Upper lobe of left lung (tissue), 6 donors: ENCODE results near the gene NET1. TPM values are rescaled to one million over a fixed set of nuclear protein-coding genes. Genes with fewer than 3 reads are reported as not detected.

Experiments
- ATAC-seq, 2 donors: fragments of 200-7000 bp; cut with Tn5 transposase; one replicate each; pipeline ENCODE4 v1.9.1; 2022; ENCODE audit warnings: mild to moderate bottlenecking in 2 of 2, moderate library complexity in 2 of 2; ENCODE audit not compliant: low FRiP score in 2 of 2
- DNase-seq, 2 donors: peaks; one replicate each; pipeline ENCODE4 v3.0.0-alpha.2; 2019 to 2020
- H3K27ac ChIP-seq, 4 donors: fragments of 200-600 bp; sonication (generic); one replicate each; pipeline ENCODE4 v1.5.1; 2016 to 2019
- H3K27me3 ChIP-seq, 4 donors: fragments of 200-600 bp; sonication (generic); one replicate each; pipeline ENCODE4 v1.5.1; 2017 to 2019
- H3K36me3 ChIP-seq, 4 donors: fragments of 200-600 bp; sonication (generic); one replicate each; pipeline ENCODE4 v1.5.1; 2016 to 2019
- H3K4me1 ChIP-seq, 4 donors: fragments of 200-600 bp; sonication (generic); one replicate each; pipeline ENCODE4 v1.5.1; 2018 to 2019
- H3K4me3 ChIP-seq, 4 donors: fragments of 200-600 bp; sonication (generic); one replicate each; pipeline ENCODE4 v1.5.1; 2017 to 2019; ENCODE audit warnings: mild to moderate bottlenecking in 2 of 4, moderate library complexity in 1 of 4
- H3K9me3 ChIP-seq, 4 donors: fragments of 200-600 bp; sonication (generic); one replicate each; pipeline ENCODE4 v1.5.1; 2018 to 2019
- CTCF ChIP-seq, 6 experiments: fragments of 450-650 bp in 4 of 6; fragments of 200-600 bp in 2 of 6; sonication (generic) in 2 of 6; IDR thresholded peaks; one replicate each; pipeline ENCODE4 v1.5.1; 2016 to 2019; ENCODE audit warnings: antibody characterized with exemption in 6 of 6
- EP300 ChIP-seq, 4 donors: sonication (generic); formaldehyde crosslinking; IDR thresholded peaks; one replicate each; pipeline ENCODE4 v1.5.1; 2017; ENCODE audit warnings: antibody characterized with exemption in 4 of 4, control low read depth in 2 of 4
- POLR2A ChIP-seq, 4 donors: fragments of 450-650 bp; IDR thresholded peaks; one replicate each; pipeline ENCODE4 v1.5.1; 2016 to 2017; ENCODE audit warnings: antibody characterized with exemption in 4 of 4, mild to moderate bottlenecking in 2 of 4
- POLR2AphosphoS5 ChIP-seq, 2 donors: sonication (generic); formaldehyde crosslinking; IDR thresholded peaks; one replicate each; pipeline ENCODE4 v1.5.1; 2017; ENCODE audit warnings: antibody characterized with exemption in 2 of 2
- WGBS, 2 donors: methylation state at CpG; one replicate each; pipeline ENCODE4 v1.1.5; 2017 to 2018; 5-methylcytosine and 5-hydroxymethylcytosine counted together
- total RNA-seq, 6 donors: library from RNA; depleted of rRNA in 4 of 6; stranded (reverse); fragments of >200 nt in 4 of 6; gene quantifications; one replicate each; pipeline versions ENCODE4 v1.1.0 to v1.2.1, GENCODE V29; 2016 to 2021
- donor health status: DM: no; HTN: no; CAD: no; lungs with moderate emphysema.
- donor health status: DM: no; HTN: yes; CAD: no; lungs with severe emphysema.

The NET1 gene
- total RNA-seq, 6 donors from 2014 or later: 24.1 to 85.0 (median 47.2) TPM

DNA sequence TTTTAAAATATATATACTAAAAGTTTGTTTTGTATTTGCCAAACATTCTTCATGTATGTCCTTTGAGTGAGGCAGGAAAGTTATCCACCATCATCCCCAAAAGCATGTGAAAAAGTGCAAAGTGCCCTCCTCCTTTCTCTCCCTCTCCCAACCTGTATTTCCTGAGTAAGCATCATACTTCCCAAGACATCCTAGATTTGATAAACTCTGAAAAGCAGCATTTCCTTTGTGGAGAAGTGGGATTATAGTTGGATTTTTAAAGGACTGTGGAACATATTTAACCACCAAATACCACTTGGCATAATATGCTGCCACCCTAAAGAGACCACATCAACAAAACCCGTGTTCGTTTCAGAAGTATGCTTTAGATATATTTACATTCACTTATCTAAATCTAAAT, 36.9 kb downstream of the NET1 start:
- Histone ChIP-seq H3K4me3 (peak overlapping the region in 3 of 4 donors; percentile 39 to 51 (median 49)), H3K27ac (peak overlapping the region in 2 of 4 donors; percentile 0 to 44), H3K27me3 (no peaks in the 10 kb centered on the region), H3K4me1 (peaks cover 3 to 17% (median 7%) of the 10 kb centered on the region in 4 donors), H3K9me3 (no peaks in the 10 kb centered on the region), H3K36me3 (peaks cover 10 to 18% (median 14%) of the 10 kb centered on the region in 4 donors)
- 40 to 42% methylated on average over 2 of the region's 2 CpGs for WGBS, 2 donors
- no peak for DNase-seq
- ATAC-seq: no peak
- TF ChIP-seq POLR2A (IDR thresholded peaks at IDR 0.05) (no peak), EP300 (IDR thresholded peaks at IDR 0.05) (no peak), CTCF (IDR thresholded peaks at IDR 0.05) (no peak), POLR2AphosphoS5 (IDR thresholded peaks at IDR 0.05) (no peak)

GRCh38 chr10:5449823-5450222, 37.5 kb downstream of the NET1 start:
- DNase-seq (no peak), ATAC-seq (peak in 1 of 2 donors; percentile 79)
- no peak for TF ChIP-seq POLR2A (IDR thresholded peaks at IDR 0.05)
- TF ChIP-seq POLR2AphosphoS5 (IDR thresholded peaks at IDR 0.05): no peak
- TF ChIP-seq CTCF (IDR thresholded peaks at IDR 0.05): peak in 1 of 6 experiments; percentile 32
- no peak for TF ChIP-seq EP300 (IDR thresholded peaks at IDR 0.05)
- H3K4me3 ChIP-seq: peak overlapping the region in 3 of 4 donors; percentile 39 to 51 (median 49)
- peaks cover 3 to 17% (median 7%) of the 10 kb centered on the region in 4 donors for H3K4me1 ChIP-seq
- no peaks in the 10 kb centered on the region for H3K27me3 ChIP-seq
- no peaks in the 10 kb centered on the region for H3K9me3 ChIP-seq
- peak overlapping the region in 2 of 4 donors; percentile 0 to 44 for H3K27ac ChIP-seq
- 44 to 45% methylated on average over 8 of the region's 8 CpGs for WGBS, 2 donors
- peaks cover 15 to 24% (median 20%) of the 10 kb centered on the region in 4 donors for H3K36me3 ChIP-seq

- Histone ChIP-seq H3K4me1 (peaks cover 2 to 13% (median 4%) of the 10 kb centered on the region in 4 donors), H3K4me3 (no peak overlapping the region), H3K9me3 (no peaks in the 10 kb centered on the region), H3K36me3 (peaks cover 15 to 34% (median 27%) of the 10 kb centered on the region in 4 donors), H3K27me3 (no peaks in the 10 kb centered on the region), H3K27ac (no peak overlapping the region)
- DNase-seq (no peak), ATAC-seq (no peak)
- WGBS, 2 donors: 72 to 81% methylated on average over 4 of the region's 4 CpGs
- no peak for TF ChIP-seq POLR2A (IDR thresholded peaks at IDR 0.05)
- TF ChIP-seq EP300 (IDR thresholded peaks at IDR 0.05): no peak
- no peak for TF ChIP-seq POLR2AphosphoS5 (IDR thresholded peaks at IDR 0.05)
- TF ChIP-seq CTCF (IDR thresholded peaks at IDR 0.05): no peak
Observed at GRCh38 chr10:5450605-5451384, 38.4 kb downstream of the NET1 start.

GRCh38 chr10:5453749-5454489, 41.6 kb downstream of the NET1 start:
- no peaks in the 10 kb centered on the region for H3K27me3 ChIP-seq
- no peaks in the 10 kb centered on the region for H3K4me1 ChIP-seq
- no peak overlapping the region for H3K4me3 ChIP-seq
- no peak for ATAC-seq
- H3K9me3 ChIP-seq: no peaks in the 10 kb centered on the region
- 87 to 89% methylated on average over 13 of the region's 13 CpGs for WGBS, 2 donors
- H3K27ac ChIP-seq: no peak overlapping the region
- TF ChIP-seq EP300 (IDR thresholded peaks at IDR 0.05): no peak
- TF ChIP-seq POLR2A (IDR thresholded peaks at IDR 0.05): no peak
- no peak for TF ChIP-seq CTCF (IDR thresholded peaks at IDR 0.05)
- TF ChIP-seq POLR2AphosphoS5 (IDR thresholded peaks at IDR 0.05): no peak
- no peak for DNase-seq
- peaks cover 19 to 63% (median 45%) of the 10 kb centered on the region in 4 donors for H3K36me3 ChIP-seq
